ENCODE data around the gene MS4A18. TPM values are rescaled to one million over a fixed set of nuclear protein-coding genes. Genes with fewer than 3 reads are reported as not detected.

Gene MS4A18
- total and polyA plus RNA-seq, 4 donors, result not detected

GRCh38 chr11:60791153-60791933 lies 66.8 kb downstream of the MS4A18 start:
- no peak for DNase-seq (ENCODE audit: low spot score)
- no peaks in the 10 kb centered on the region for H3K27me3 ChIP-seq (ENCODE audit: control insufficient read depth in 4 of 4, insufficient read depth in 4 of 4, low read length in 3 of 4)
- no peak overlapping the region for H3K27ac ChIP-seq (ENCODE audit: low read depth in 1 of 2, low read length in 2 of 2)
- no peaks in the 10 kb centered on the region for H3K36me3 ChIP-seq (ENCODE audit: control insufficient read depth in 4 of 4, insufficient read depth in 3 of 4, low read depth in 1 of 4, low read length in 3 of 4)
- no peaks in the 10 kb centered on the region for H3K4me1 ChIP-seq (ENCODE audit: control insufficient read depth in 4 of 4, insufficient read depth in 4 of 4, low read length in 3 of 4)
- no peak overlapping the region for H3K4me3 ChIP-seq (ENCODE audit: low read depth in 1 of 3, low read length in 3 of 3)
- 88% methylated on average over 4 of the region's 4 CpGs for WGBS
- H3K9ac ChIP-seq (ENCODE audit: low read depth in 1 of 2, low read length in 2 of 2), result no peak overlapping the region
- no peaks in the 10 kb centered on the region for H3K9me3 ChIP-seq (ENCODE audit: control insufficient read depth in 4 of 4, low read length in 3 of 4)
- TF ChIP-seq MAX (IDR thresholded peaks at IDR 0.05) (no peak), RXRA (IDR thresholded peaks at IDR 0.05) (no peak), SP1 (IDR thresholded peaks at IDR 0.05) (no peak), YY1 (IDR thresholded peaks at IDR 0.05) (no peak), GABPA (IDR thresholded peaks at IDR 0.05 in 1 of 2, conservative IDR thresholded peaks at IDR 0.05 in 1 of 2) (no peak), NR2F2 (IDR thresholded peaks at IDR 0.05) (no peak), RAD21 (IDR thresholded peaks at IDR 0.05) (no peak), TAF1 (conservative IDR thresholded peaks at IDR 0.05) (no peak), JUND (IDR thresholded peaks at IDR 0.05) (no peak), FOXA1 (IDR thresholded peaks at IDR 0.05) (no peak), ZBTB33 (IDR thresholded peaks at IDR 0.05) (no peak), ATF3 (IDR thresholded peaks at IDR 0.05) (no peak), HNF4G (IDR thresholded peaks at IDR 0.05) (no peak), CTCF (IDR thresholded peaks at IDR 0.05; ENCODE audit: low read depth, low read length, missing input control) (no peak), FOXA2 (IDR thresholded peaks at IDR 0.05) (no peak), HNF4A (conservative IDR thresholded peaks at IDR 0.05) (no peak), REST (IDR thresholded peaks at IDR 0.05) (no peak), EGR1 (IDR thresholded peaks at IDR 0.05; ENCODE audit: low read depth in 2 of 2) (no peak)
